ENCODE data around the gene STX16. TPM values are rescaled to one million over a fixed set of nuclear protein-coding genes. Genes with fewer than 3 reads are reported as not detected.
A peak's percentile ranks its signal among the peaks of the same experiment; 100 is the strongest.

STX16 gene
- total RNA-seq, 1 experiment from 2014 or later: 38.0 TPM

GRCh38 chr20:58682656-58683531 lies 31.8 kb downstream of the STX16 start:
- no peaks in the 10 kb centered on the region for H3K27me3 ChIP-seq
- 0 out of 2 replicates have a peak overlapping the region, but pooled peaks have one; percentile 1 for H3K27ac ChIP-seq
- no peak for DNase-seq

DNA sequence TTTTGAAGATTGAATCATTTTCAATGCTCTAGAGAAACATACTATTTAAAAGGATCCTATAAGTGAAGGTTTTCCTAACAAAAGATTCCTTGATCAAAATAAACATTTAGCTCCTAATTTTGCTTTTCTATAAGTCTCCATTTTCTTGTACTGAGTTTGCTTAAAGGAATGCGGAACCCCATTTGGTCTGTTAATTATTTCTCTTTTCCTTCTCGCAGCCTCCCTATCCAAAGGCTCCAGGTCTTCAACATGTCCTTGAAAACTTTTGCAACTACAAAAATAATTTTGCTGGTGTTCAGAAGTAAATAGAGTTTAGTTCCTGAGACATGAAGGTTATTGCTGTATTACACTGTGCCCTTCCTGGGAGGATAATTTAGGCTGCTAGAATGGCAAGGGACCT lies 33.2 kb downstream of the STX16 start:
- H3K9me3 ChIP-seq (replicated peaks): no peaks in the 10 kb centered on the region
- no peak for DNase-seq
- no peak overlapping the region for H3K27ac ChIP-seq
- no peaks in the 10 kb centered on the region for H3K27me3 ChIP-seq
- H3K4me3 ChIP-seq: no peak overlapping the region
- H3K36me3 ChIP-seq: peaks cover 14% of the 10 kb centered on the region
- H3K4me1 ChIP-seq: peaks cover 20% of the 10 kb centered on the region

More at GRCh38 chr20:58682656-58683531, 31.8 kb downstream of the STX16 start:
- no peaks in the 10 kb centered on the region for H3K9me3 ChIP-seq (replicated peaks)
- H3K4me3 ChIP-seq: no peak overlapping the region
- H3K36me3 ChIP-seq: peaks cover 23% of the 10 kb centered on the region
- H3K4me1 ChIP-seq: peaks cover 8% of the 10 kb centered on the region

DNA sequence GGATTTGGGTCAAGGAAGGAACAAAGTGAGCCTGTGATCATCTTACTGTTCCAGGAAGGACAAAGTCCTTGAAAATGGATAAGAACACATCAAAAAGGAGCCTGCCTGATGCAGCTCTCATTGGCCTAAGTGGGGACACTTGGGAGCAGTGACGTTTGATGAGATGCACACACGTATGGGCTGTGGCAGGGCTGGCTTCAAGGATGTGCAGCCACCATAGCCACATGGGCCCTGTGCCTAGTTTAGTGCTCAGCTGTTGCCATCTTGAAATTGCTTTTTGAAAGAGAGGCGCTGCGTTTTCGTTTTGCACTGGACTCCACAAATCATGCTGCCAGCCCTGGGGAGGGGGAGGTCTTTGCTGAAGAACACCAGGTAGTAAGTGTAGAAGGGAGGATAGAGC lies 34.9 kb downstream of the STX16 start:
- H3K4me1 ChIP-seq: peaks cover 34% of the 10 kb centered on the region
- no peak overlapping the region for H3K4me3 ChIP-seq
- no peaks in the 10 kb centered on the region for H3K27me3 ChIP-seq
- no peaks in the 10 kb centered on the region for H3K9me3 ChIP-seq (replicated peaks)
- DNase-seq: no peak
- H3K27ac ChIP-seq: no peak overlapping the region
- H3K36me3 ChIP-seq: peaks cover 2% of the 10 kb centered on the region; the same call in 1 of the 2 replicates

- DNase-seq: no peak
- H3K36me3 ChIP-seq: peaks cover 2% of the 10 kb centered on the region; the same call in 1 of the 2 replicates
- peak overlapping the region; percentile 0; the same call in 1 of the 2 replicates for H3K27ac ChIP-seq
- no peak overlapping the region for H3K4me3 ChIP-seq
- no peaks in the 10 kb centered on the region for H3K9me3 ChIP-seq (replicated peaks)
- peaks cover 27% of the 10 kb centered on the region for H3K4me1 ChIP-seq
- H3K27me3 ChIP-seq: no peaks in the 10 kb centered on the region
Measured at GRCh38 chr20:58688414-58688813, 37.3 kb downstream of the STX16 start.

DNA sequence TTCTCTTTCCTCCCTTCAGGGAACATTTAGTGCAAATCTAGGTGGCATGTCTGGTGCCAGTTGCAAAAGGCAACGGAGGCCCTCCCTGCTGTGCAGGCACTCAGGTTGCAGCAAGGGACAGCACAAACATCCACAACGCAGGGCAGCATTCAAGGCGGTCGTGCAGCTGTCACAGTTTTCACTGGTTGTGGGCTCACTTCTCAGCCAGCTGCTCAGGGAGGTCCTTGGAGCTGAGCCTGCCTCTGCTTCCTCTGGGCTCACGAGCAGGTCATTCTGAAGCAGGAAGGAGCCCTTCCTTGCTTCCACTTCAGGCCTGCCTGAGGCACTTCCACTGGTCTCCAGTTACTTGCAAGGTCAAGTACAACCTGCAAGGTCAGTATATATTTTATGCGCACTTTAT lies 37.8 kb downstream of the STX16 start:
- Histone ChIP-seq H3K36me3 (peaks cover 2% of the 10 kb centered on the region; the same call in 1 of the 2 replicates), H3K9me3 (replicated peaks) (no peaks in the 10 kb centered on the region), H3K27me3 (no peaks in the 10 kb centered on the region), H3K4me3 (no peak overlapping the region), H3K4me1 (peaks cover 27% of the 10 kb centered on the region), H3K27ac (peak overlapping the region; percentile 15; the same call in 1 of the 2 replicates)
- DNase-seq: peak; percentile 96 to 99

- no peak overlapping the region for H3K27ac ChIP-seq
- H3K9me3 ChIP-seq (replicated peaks): no peaks in the 10 kb centered on the region
Measured at GRCh38 chr20:58690396-58691135, 39.5 kb downstream of the STX16 start.

GRCh38 chr20:58691773-58692578 lies 40.9 kb downstream of the STX16 start:
- H3K27ac ChIP-seq: no peak overlapping the region
- H3K4me3 ChIP-seq: no peak overlapping the region
- H3K4me1 ChIP-seq: peaks cover 27% of the 10 kb centered on the region
- no peaks in the 10 kb centered on the region for H3K9me3 ChIP-seq (replicated peaks)
- no peaks in the 10 kb centered on the region for H3K27me3 ChIP-seq
- H3K36me3 ChIP-seq: peaks cover 2% of the 10 kb centered on the region; the same call in 1 of the 2 replicates
- no peak for DNase-seq

More at GRCh38 chr20:58690396-58691135, 39.5 kb downstream of the STX16 start:
- Histone ChIP-seq H3K36me3 (peaks cover 2% of the 10 kb centered on the region; the same call in 1 of the 2 replicates), H3K4me1 (peaks cover 27% of the 10 kb centered on the region), H3K4me3 (no peak overlapping the region), H3K27me3 (no peaks in the 10 kb centered on the region)
- DNase-seq: peak; percentile 35 to 67

- DNase-seq: no peak
- peaks cover 27% of the 10 kb centered on the region for H3K4me1 ChIP-seq
- H3K36me3 ChIP-seq: peaks cover 2% of the 10 kb centered on the region; the same call in 1 of the 2 replicates
- no peak within 1 kb of the TSS for H3K4me3 ChIP-seq
- no peaks in the 10 kb centered on the region for H3K27me3 ChIP-seq
- no peak within 1 kb of the TSS for H3K27ac ChIP-seq
- H3K9me3 ChIP-seq (replicated peaks): no peaks in the 10 kb centered on the region
Measured at GRCh38 chr20:58692579-58693225, 41.6 kb downstream of the STX16 start, which contains the start of gene NPEPL1. Gene NPEPL1 (plus strand): TSS chr20:58692800. CDS start chr20:58692901, 101 bp downstream.

DNA sequence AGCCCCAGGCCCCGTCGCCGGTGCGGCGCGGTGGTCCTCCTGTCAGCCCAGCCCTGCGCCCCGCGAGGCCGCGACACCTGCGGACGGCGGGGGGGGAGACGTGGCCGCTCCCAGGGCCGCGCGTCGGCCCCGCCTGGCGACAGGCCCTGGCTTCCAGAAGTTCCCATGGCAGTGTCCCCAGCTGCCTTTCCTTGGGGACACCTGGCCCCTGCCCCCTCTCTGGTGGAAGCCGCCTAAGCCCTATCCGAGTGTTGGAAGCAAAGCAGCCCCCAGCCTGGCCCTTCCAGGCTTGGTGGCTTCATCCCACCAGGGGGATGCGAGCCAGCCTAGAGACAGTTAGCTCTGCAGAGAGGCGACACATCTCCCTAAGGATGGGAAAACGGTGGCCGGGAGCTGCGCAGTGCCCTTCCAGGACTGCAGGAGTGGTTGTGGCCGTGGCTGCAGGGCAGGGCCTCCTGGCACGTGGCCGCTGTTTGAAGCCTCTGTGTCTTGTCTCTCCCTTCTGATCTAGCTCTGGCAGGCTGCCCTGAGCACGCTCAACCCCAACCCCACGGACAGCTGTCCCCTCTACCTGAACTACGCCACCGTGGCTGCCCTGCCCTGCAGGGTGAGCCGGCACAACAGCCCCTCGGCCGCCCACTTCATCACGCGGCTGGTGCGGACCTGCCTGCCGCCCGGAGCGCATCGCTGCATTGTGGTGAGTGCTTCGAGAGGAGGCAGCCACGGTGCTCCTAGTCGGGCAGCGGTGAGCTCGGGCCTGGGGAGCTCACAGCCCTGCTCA lies 42.3 kb downstream of the STX16 start:
- no peak overlapping the region for H3K27ac ChIP-seq
- H3K4me1 ChIP-seq: peaks cover 22% of the 10 kb centered on the region
- DNase-seq: no peak
- no peaks in the 10 kb centered on the region for H3K27me3 ChIP-seq
- H3K36me3 ChIP-seq: peaks cover 2% of the 10 kb centered on the region; the same call in 1 of the 2 replicates
- H3K4me3 ChIP-seq: no peak overlapping the region
- no peaks in the 10 kb centered on the region for H3K9me3 ChIP-seq (replicated peaks)

DNA sequence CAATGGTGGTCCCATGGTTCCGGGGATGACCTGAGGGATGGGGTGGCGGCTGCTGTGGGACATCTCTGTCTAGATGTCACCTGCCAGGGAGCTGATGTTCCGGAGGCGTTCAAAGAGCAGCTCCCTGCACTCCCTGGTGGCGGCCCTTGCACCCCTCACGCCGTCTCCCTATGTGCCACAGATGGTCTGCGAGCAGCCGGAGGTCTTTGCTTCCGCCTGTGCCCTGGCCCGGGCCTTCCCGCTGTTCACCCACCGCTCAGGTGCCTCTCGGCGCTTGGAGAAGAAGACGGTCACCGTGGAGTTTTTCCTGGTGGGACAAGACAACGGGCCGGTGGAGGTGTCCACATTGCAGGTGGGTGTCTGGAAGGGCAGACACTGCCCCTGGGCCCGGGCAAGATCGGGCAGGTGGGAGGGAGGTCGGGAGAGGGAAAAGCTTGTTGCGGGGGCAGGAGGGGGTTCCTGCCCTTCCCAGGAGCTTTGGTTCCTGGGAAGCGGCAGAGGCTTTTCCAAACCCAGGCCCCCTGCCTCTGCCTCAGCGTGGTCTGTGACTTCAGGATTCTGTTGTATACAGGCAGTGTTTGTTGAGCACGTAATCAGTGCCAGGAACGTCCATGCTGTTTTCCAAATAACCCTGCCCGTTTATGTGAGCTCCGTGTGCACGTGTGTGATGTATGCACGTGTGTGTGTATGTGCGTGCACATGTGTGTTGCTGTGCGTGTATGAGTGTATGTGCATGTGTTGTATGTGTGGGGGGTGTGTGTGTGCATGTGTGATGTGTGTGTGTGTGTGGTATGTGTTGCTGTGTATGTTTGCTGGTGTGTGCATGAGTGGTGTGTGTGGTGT lies 43.4 kb downstream of the STX16 start:
- Histone ChIP-seq H3K27ac (no peak overlapping the region), H3K9me3 (replicated peaks) (no peaks in the 10 kb centered on the region), H3K4me1 (peaks cover 13% of the 10 kb centered on the region), H3K27me3 (no peaks in the 10 kb centered on the region), H3K36me3 (peaks cover 2% of the 10 kb centered on the region; the same call in 1 of the 2 replicates), H3K4me3 (no peak overlapping the region)
- no peak for DNase-seq

- Histone ChIP-seq H3K4me3 (no peak overlapping the region), H3K4me1 (peaks cover 7% of the 10 kb centered on the region), H3K9me3 (replicated peaks) (no peaks in the 10 kb centered on the region), H3K27me3 (no peaks in the 10 kb centered on the region), H3K36me3 (no peaks in the 10 kb centered on the region), H3K27ac (no peak overlapping the region)
- DNase-seq: no peak
Measured at GRCh38 chr20:58695084-58695722, 44.1 kb downstream of the STX16 start.

- Histone ChIP-seq H3K27me3 (no peaks in the 10 kb centered on the region), H3K27ac (no peak overlapping the region), H3K4me1 (peaks cover 1% of the 10 kb centered on the region), H3K4me3 (no peak overlapping the region), H3K36me3 (no peaks in the 10 kb centered on the region), H3K9me3 (replicated peaks) (no peaks in the 10 kb centered on the region)
- no peak for DNase-seq
Measured at GRCh38 chr20:58695895-58696375, 44.9 kb downstream of the STX16 start.
